WTC11 (cell line): ENCODE measurements around the gene PAIP1. TPM values are rescaled to one million over a fixed set of nuclear protein-coding genes. Genes with fewer than 3 reads are reported as not detected.
"Not testable (repeated sequence)": the region's sequence is repeated elsewhere in the genome, so short reads cannot be mapped to it uniquely, and the experiment has no call there.

ENCODE experiments used
- ATAC-seq: fragments of 200-7000 bp; cut with Tn5 transposase; 2 replicates; pipeline ENCODE4 v1.10.0; 2021; ENCODE audit warnings: mild to moderate bottlenecking, moderate library complexity
- CTCF ChIA-PET: fragments of 300-600 bp; sonication (Branson Sonifier 250); formaldehyde crosslinking; loops from one replicate; lab custom pipeline; 2021; ENCODE audit warnings: antibody characterized with exemption; lab: Charles Lee
- POLR2A ChIA-PET: fragments of 350-600 bp; sonication (Branson Sonifier 250); formaldehyde crosslinking; loops from one replicate; lab custom pipeline; 2021; ENCODE audit warnings: antibody characterized with exemption; lab: Charles Lee
- DNase-seq: peaks from one replicate; pipeline ENCODE4 v3.0.0; 2021; ENCODE audit warnings: low spot score
- H3K27ac Mint-ChIP-seq: 2 replicates; pipeline ENCODE4 v1.8.0; 2021; ENCODE audit warnings: mixed read lengths
- H3K27me3 Mint-ChIP-seq: 2 replicates; pipeline ENCODE4 v1.8.0; 2021; ENCODE audit warnings: low read depth, mild to moderate bottlenecking, moderate library complexity, mixed read lengths
- H3K36me3 Mint-ChIP-seq: 2 replicates; pipeline ENCODE4 v1.8.0; 2021; ENCODE audit warnings: mixed read lengths
- H3K4me1 Mint-ChIP-seq: 2 replicates; pipeline ENCODE4 v1.8.0; 2022; ENCODE audit warnings: mixed read lengths
- H3K4me3 Mint-ChIP-seq: 2 replicates; pipeline ENCODE4 v1.8.0; 2021; ENCODE audit warnings: mild to moderate bottlenecking, moderate library complexity, mixed read lengths
- H3K9me3 Mint-ChIP-seq: 2 replicates; pipeline ENCODE4 v1.8.0; 2021; ENCODE audit warnings: mixed read lengths
- ARID4B ChIP-seq: sonication (generic); formaldehyde crosslinking; IDR thresholded peaks from 2 replicates; pipeline ENCODE4 v1.8.0; 2023; ENCODE audit warnings: missing genetic modification reagents, mild to moderate bottlenecking, borderline replicate concordance
- ATF6 ChIP-seq: sonication (generic); formaldehyde crosslinking; IDR thresholded peaks from 2 replicates; pipeline ENCODE4 v1.8.1; 2023; ENCODE audit warnings: mild to moderate bottlenecking, missing genetic modification reagents
- E2F1 ChIP-seq: sonication (generic); formaldehyde crosslinking; IDR thresholded peaks from 2 replicates; pipeline ENCODE4 v1.8.0; 2022; ENCODE audit warnings: mild to moderate bottlenecking, missing genetic modification reagents
- ESRRA ChIP-seq: sonication (generic); formaldehyde crosslinking; IDR thresholded peaks from 2 replicates; pipeline ENCODE4 v1.8.1; 2022; ENCODE audit warnings: mild to moderate bottlenecking, missing genetic modification reagents, borderline replicate concordance
- HMGXB4 ChIP-seq: sonication (generic); formaldehyde crosslinking; IDR thresholded peaks from 2 replicates; pipeline ENCODE4 v1.8.1; 2023; ENCODE audit warnings: mild to moderate bottlenecking, moderate library complexity, missing genetic modification reagents
- IRF2 ChIP-seq: sonication (generic); formaldehyde crosslinking; IDR thresholded peaks from 2 replicates; pipeline ENCODE4 v1.8.0; 2022; ENCODE audit warnings: low read depth, missing genetic modification reagents, borderline replicate concordance
- JUN ChIP-seq: sonication (generic); formaldehyde crosslinking; IDR thresholded peaks from 2 replicates; pipeline ENCODE4 v1.8.0; 2023; ENCODE audit warnings: mild to moderate bottlenecking, missing genetic modification reagents
- MAX ChIP-seq: sonication (generic); formaldehyde crosslinking; IDR thresholded peaks from 2 replicates; pipeline ENCODE4 v1.8.0; 2022; ENCODE audit warnings: mild to moderate bottlenecking, missing genetic modification reagents
- NFYB ChIP-seq: sonication (generic); formaldehyde crosslinking; conservative IDR thresholded peaks from 2 replicates; pipeline ENCODE4 v1.8.0; 2022; ENCODE audit warnings: low read depth, missing genetic modification reagents
- ZNF219 ChIP-seq: sonication (generic); formaldehyde crosslinking; IDR thresholded peaks from 2 replicates; pipeline ENCODE4 v1.8.0; 2023; ENCODE audit warnings: missing genetic modification reagents, mild to moderate bottlenecking, borderline replicate concordance
- ZNF396 ChIP-seq: fragments of 250-450 bp; sonication (Bioruptor Pico); IDR thresholded peaks from 2 replicates; pipeline ENCODE4 v1.8.0; 2021; ENCODE audit warnings: mild to moderate bottlenecking, moderate library complexity, borderline replicate concordance
- ZNF416 ChIP-seq: fragments of 250-450 bp; sonication (Bioruptor Pico); IDR thresholded peaks from 2 replicates; pipeline ENCODE4 v1.9.0; 2021; ENCODE audit warnings: mild to moderate bottlenecking, inconsistent platforms
- total RNA-seq: library from RNA; stranded (reverse); gene quantifications from 3 replicates; pipeline ENCODE4 v1.2.3, GENCODE V29; 2021
- TF ChIP-seq, protein P1 (sequence below): sonication (generic); formaldehyde crosslinking; conservative IDR thresholded peaks from 2 replicates; pipeline ENCODE4 v1.8.1; 2022; ENCODE audit warnings: mild to moderate bottlenecking, missing genetic modification reagents

Gene PAIP1
- total RNA-seq, 1 experiment from 2014 or later = 82.5 TPM

DNA sequence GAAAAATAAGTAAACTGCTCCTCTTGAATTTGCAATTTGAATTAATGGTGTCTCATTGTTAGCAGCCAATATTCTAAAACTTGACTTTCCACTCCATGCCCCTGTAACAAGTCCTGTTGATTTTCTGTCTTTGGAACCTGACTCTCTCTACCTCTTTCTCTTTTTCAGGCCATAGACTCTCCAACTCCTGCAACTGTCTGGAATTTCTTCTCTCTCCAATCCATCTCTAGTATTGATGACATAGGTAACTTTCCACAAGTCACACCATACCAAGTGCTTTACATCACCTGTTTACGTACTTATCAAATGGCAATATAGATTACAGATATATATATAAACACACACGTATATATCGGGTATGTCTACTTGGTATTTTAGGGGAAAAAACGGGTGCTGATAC is 42.9 kb downstream of the PAIP1 start (continued):
- no peak for TF ChIP-seq ARID4B (CRISPR knock-in tag)

DNA sequence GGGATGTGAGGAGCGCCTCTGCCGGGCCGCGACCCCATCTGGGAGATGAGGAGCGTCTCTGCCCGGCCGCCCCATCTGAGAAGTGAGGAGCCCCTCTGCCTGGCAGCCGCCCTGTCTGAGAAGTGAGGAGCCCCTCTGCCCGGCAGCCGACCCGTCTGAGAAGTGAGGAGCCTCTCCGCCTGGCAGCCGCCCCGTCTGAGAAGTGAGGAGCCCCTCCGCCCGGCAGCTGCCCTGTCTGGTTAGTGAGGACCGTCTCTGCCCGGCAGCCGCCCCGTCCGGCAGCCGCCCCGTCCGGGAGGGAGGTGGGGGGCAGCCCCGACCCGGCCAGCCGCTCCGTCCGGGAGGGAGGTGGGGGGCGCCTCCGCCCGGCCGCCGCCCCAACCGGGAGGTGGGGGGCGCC is 45.8 kb downstream of the PAIP1 start:
- CTCF ChIA-PET, DNase-seq, ATAC-seq, POLR2A ChIA-PET, H3K27ac Mint-ChIP-seq, H3K27me3 Mint-ChIP-seq, H3K4me3 Mint-ChIP-seq: not testable (repeated sequence)
- peaks cover 19% of the 10 kb centered on the region for H3K4me1 Mint-ChIP-seq
- H3K9me3 Mint-ChIP-seq = peaks cover 18% of the 10 kb centered on the region
- peaks cover 39% of the 10 kb centered on the region for H3K36me3 Mint-ChIP-seq

GRCh38 chr5:43498581-43498980 is 58.3 kb downstream of the PAIP1 start:
- H3K4me1 Mint-ChIP-seq = no peaks in the 10 kb centered on the region
- POLR2A ChIA-PET = interaction anchor here (1.1 kb wide), 1 partner anchor 14 kb away, joined by 4 read pairs; no protein-coding TSS in a partner anchor
- no peak overlapping the region for H3K27ac Mint-ChIP-seq
- no peaks in the 10 kb centered on the region for H3K9me3 Mint-ChIP-seq
- no peak for DNase-seq
- no peaks in the 10 kb centered on the region for H3K27me3 Mint-ChIP-seq
- no peak for TF ChIP-seq MAX (CRISPR knock-in tag)
- TF ChIP-seq ESRRA (CRISPR knock-in tag) = no peak
- no peak for TF ChIP-seq HMGXB4 (CRISPR knock-in tag)
- TF ChIP-seq IRF2 (CRISPR knock-in tag) = no peak
- no peak for TF ChIP-seq E2F1
- TF ChIP-seq ZNF416 = no peak
- no peak for ATAC-seq
- H3K4me3 Mint-ChIP-seq = no peak overlapping the region
- H3K36me3 Mint-ChIP-seq = peaks cover 5% of the 10 kb centered on the region; the same call in 1 of the 2 replicates
- CTCF ChIA-PET = interaction anchor here (1.5 kb wide), 1 partner anchor 14 kb away, joined by 7 read pairs; the partner anchor contains the start of gene TMEM267

GRCh38 chr5:43497311-43498104 is 59.4 kb downstream of the PAIP1 start:
- Mint-ChIP-seq H3K27ac (no peak overlapping the region), H3K27me3 (no peaks in the 10 kb centered on the region), H3K36me3 (peaks cover 5% of the 10 kb centered on the region; the same call in 1 of the 2 replicates), H3K4me1 (no peaks in the 10 kb centered on the region), H3K9me3 (no peaks in the 10 kb centered on the region), H3K4me3 (no peak overlapping the region)
- no peak for TF ChIP-seq NFYB (CRISPR knock-in tag)
- TF ChIP-seq, protein P1, sequence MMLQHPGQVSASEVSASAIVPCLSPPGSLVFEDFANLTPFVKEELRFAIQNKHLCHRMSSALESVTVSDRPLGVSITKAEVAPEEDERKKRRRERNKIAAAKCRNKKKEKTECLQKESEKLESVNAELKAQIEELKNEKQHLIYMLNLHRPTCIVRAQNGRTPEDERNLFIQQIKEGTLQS (CRISPR knock-in tag) = no peak
- no peak for TF ChIP-seq ZNF396
- TF ChIP-seq ATF6 = no peak
- TF ChIP-seq E2F1 = no peak
- TF ChIP-seq ZNF219 (CRISPR knock-in tag) = no peak
- no peak for TF ChIP-seq JUN (CRISPR knock-in tag)
- ATAC-seq = peak; percentile 57
- DNase-seq = no peak
- ChIA-PET CTCF (interaction anchor here (2.0 kb wide), 1 partner anchor 13 kb away, joined by 9 read pairs; the partner anchor contains the start of gene TMEM267), POLR2A (interaction anchor here (0.6 kb wide), 1 partner anchor 86 kb away, joined by 3 read pairs; the partner anchor contains the start of gene CCL28)
